Skin of body (tissue), 3 donors: Measurements from ENCODE around the gene ZMYND12. TPM values are rescaled to one million over a fixed set of nuclear protein-coding genes. Genes with fewer than 3 reads are reported as not detected.

Experiments used
- DNase-seq: peaks from one replicate; lab custom pipeline; 2025; lab: John Stamatoyannopoulos, UW
- small RNA-seq: library from RNA; depleted of rRNA; stranded (forward); fragments of <200 nt; gene quantifications from one replicate; pipeline ENCODE3, GENCODE V24; 2014; ENCODE audit warnings: low replicate concordance
- total RNA-seq: library from RNA; depleted of rRNA; stranded (reverse); fragments of >200 nt; gene quantifications from one replicate; pipeline ENCODE4 v1.2.3, GENCODE V29; 2014

Gene ZMYND12
- total RNA-seq, 1 donor from 2014 or later, result 0.30 TPM

DNA sequence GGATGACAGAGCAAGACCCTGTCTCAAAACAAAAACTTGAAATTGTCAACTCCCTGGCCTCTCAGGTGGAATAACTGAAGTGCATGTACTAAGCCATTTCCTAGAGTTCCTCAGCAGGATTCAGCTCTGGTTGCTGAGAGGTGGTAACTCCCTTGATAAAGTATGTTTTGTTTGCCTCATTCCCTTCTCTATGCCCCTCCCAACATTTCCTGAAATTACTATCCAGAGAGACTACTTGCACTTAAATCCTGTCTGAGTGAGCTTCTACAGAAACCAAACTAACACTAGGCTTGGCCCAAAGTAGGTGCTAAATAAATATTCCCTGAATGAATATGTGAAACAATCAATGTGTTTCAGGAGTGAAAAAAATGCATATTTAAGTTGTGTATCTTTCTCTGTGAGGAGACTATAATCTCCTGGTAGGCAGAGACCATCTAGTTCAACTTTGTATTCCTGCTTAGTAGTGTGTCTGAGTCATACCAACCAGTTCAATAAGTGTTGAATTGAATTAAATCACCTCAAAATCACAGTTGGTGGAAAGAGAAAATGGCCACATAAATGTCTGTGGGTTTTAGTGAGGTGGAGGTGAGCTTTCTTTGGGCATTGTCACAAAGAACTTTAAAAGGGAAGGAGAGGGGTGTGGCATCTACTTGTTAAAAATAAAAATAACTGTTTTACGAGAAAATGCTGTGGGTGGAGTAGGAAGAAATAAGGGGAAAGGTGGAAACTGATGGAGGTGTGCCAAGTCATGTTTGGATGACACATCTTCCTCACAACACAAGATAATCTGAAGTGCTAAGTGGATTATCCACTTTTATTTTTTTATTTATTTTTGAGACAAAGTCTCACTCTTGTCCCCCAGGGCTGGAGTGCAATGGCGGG lies 62.6 kb downstream of the ZMYND12 start:
- no peak for DNase-seq

DNA sequence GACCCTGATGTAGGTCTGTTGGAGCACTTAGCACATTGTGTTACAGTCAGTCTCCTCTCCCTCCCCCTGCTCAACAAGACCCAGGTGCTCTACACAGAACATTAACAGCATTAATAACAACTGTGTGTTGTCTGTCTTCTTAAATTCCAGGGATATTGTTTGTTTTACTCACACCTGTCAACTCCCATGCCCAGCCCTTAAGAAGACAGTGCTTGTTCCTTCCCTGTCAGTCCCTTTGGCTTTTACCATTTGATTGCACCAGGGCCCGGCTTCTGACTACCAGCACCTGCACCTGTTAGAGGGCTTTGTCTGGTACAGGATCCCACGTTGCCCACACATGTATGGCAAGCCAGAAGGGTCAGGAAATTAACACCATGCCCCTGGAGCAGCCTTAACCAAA lies 63.6 kb downstream of the ZMYND12 start:
- DNase-seq, result no peak

DNA sequence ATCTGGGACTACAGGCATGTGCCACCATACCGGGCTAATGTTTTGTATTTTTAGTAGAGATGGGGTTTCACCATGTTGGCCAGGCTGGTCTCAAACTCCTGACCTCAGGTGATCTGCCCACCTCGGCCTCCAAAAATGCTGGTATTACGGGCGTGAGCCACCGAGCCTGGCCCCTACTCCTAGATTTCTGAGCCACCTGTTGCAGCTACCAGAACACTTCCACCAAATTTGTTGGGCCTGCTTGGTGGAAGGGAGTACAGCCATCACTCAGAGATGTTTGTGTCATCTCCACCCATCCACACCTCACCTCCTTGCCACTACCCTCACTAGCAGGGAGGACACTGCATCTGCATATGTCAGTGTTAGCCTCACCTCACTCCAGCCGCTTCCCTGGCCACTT lies 69.8 kb downstream of the ZMYND12 start:
- no peak for DNase-seq

DNA sequence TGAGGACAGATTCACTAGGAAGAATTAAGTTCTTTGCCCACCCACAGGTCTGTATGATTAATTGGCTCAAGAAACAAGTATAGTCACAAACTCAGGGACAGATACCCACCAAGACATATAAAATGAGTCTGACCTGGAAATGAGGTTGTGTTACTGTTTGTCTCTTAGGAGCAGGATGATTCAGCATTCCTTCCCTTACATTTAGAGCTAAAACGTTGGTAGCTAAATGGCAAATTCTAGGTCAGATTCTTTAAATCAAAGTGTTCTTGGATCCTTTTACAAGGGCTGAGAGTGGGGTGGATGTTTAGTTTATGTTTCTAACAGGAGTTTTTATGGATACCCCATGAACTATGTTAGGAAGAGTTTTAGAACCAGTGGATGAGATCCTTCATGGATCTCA lies 70.5 kb downstream of the ZMYND12 start:
- DNase-seq, result no peak

DNA sequence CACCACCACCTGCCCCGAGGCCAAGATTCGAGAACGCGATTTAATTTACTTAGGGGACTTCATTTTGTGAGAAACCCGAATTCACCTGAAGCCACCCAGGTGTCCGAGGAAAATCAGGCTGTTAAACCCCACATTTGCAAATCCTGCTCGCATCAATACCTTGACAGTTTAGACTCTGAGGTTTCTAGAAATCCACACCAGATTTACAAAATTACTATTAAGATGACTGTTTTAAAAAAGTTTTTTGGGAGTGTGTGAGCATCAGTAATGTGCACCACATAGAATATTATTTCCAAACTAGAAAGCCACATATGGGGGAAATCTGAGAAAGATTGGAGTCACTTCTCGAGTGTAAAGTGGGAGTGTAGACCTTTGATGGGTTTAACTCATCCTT lies 74.5 kb downstream of the ZMYND12 start:
- DNase-seq, result no peak

DNA sequence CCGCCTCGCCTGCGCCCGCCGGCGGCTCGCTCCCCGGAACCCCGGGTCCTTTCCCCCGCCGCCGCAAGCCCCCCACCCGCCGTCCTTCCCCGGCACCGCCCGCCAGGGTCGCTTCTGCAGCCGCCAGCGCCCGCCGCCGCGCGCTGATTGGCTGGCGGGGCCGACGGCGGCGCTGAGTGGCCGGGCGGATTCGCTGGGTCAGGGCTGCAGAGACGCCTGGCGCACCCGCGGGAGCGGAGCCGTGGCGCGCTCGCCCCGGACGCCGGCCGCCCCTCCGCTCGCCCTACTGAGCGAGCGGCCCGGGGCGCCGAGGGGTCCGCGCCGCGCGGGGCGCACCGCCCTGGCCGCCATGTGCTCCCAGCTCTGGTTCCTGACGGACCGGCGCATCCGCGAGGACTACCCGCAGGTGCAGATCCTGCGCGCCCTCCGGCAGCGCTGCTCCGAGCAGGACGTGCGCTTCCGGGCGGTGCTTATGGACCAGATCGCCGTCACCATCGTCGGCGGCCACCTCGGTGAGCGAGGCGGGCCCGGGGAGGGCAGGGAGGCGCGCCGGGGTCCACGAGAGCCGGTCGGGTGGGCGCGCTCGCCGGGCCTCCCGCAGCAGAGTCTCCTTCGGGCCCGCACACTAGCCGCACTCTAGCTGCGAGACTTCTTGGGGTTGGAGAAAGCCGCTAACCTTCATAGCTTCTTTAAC lies 75.1 kb downstream of the ZMYND12 start, which contains the start of gene RIMKLA:
Gene RIMKLA (plus strand): TSS at position 207 of the 694 bp plus-strand sequence. CDS start 143 bp downstream, at position 350.
- no peak for DNase-seq

Small RNAs within 50 kb of the gene (small RNA-seq; reads per million reads assigned to genes)
- not detected for gene TMSB4XP1

Other genes with a start within 250 kb of the ZMYND12 start
- gene FOXJ3, start 120.8 kb downstream of the ZMYND12 start, total RNA-seq, result 60.5 TPM
- gene RIMKLA, start 75.2 kb downstream of the ZMYND12 start, total RNA-seq, result 0.10 TPM
- 26.3 TPM for gene PPCS, start 521 bp upstream of the ZMYND12 start, total RNA-seq
- gene CCDC30, start 7.3 kb upstream of the ZMYND12 start, total RNA-seq, result 1.8 TPM
- 22.1 TPM for gene PPIH, start 202.4 kb upstream of the ZMYND12 start, total RNA-seq
- gene YBX1, start 226.4 kb upstream of the ZMYND12 start, total RNA-seq, result 297 TPM